ENCODE data around the gene MGAT5. TPM values are rescaled to one million over a fixed set of nuclear protein-coding genes. Genes with fewer than 3 reads are reported as not detected.

MGAT5 gene
- total and polyA plus RNA-seq, 2 donors from 2014 or later = 14.3 to 40.9 TPM

DNA sequence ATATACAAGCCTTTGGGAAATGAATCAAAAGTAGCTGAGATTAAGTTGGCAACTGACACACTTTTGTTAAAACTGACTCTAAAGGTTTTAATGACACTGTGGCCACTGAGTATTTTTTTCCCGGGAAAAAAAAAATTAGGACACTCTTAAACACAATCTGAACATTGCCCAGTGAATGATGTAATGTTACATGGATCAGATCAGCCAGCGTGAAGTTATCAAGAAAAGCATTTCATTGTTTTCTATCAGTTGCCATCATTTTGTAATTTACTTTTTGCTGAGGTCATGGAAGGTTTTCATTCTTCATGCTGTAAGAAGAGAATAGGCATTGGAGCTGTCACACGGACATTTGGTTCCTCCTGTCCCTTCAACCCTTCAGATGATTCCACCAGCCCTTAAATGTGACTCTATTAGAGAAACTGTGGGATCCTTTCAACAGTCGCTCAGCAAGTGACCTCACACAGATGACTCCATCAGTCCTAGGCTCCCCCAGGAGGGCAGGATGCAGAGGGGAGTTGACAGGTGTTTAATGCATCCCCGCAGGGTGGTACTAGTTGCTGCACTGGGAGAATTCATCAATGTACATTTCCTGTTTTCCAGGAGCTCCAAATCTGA lies 164.2 kb downstream of the MGAT5 start:
- Histone ChIP-seq H3K4me1 (ENCODE audit: control insufficient read depth in 2 of 3, insufficient read depth in 2 of 3, low read depth in 1 of 3, low read length in 3 of 3) (no peaks in the 10 kb centered on the region), H3K27ac (ENCODE audit: low read depth in 2 of 2, low read length in 2 of 2) (no peak overlapping the region), H3K4me3 (ENCODE audit: low read length in 3 of 3) (no peak overlapping the region), H3K36me3 (ENCODE audit: control insufficient read depth in 2 of 3, insufficient read depth in 3 of 3, low read length in 3 of 3) (peaks cover 0 to 1% (median 0%) of the 10 kb centered on the region in 3 donors), H3K9me3 (ENCODE audit: control insufficient read depth in 2 of 3, insufficient read depth in 1 of 3, low read length in 3 of 3) (no peaks in the 10 kb centered on the region), H3K27me3 (ENCODE audit: control insufficient read depth, insufficient read depth, low read length) (no peaks in the 10 kb centered on the region), H3K9ac (ENCODE audit: low read length in 3 of 3) (no peak overlapping the region)
- intact Hi-C loops (cut with DNase I) = loop anchor here (5.0 to 10.0 kb wide), 2 partner anchors 303 to 526 kb away; no protein-coding TSS in a partner anchor
- no peak for FAIRE-seq
- no peak for DNase-seq
- TF ChIP-seq, protein P1, sequence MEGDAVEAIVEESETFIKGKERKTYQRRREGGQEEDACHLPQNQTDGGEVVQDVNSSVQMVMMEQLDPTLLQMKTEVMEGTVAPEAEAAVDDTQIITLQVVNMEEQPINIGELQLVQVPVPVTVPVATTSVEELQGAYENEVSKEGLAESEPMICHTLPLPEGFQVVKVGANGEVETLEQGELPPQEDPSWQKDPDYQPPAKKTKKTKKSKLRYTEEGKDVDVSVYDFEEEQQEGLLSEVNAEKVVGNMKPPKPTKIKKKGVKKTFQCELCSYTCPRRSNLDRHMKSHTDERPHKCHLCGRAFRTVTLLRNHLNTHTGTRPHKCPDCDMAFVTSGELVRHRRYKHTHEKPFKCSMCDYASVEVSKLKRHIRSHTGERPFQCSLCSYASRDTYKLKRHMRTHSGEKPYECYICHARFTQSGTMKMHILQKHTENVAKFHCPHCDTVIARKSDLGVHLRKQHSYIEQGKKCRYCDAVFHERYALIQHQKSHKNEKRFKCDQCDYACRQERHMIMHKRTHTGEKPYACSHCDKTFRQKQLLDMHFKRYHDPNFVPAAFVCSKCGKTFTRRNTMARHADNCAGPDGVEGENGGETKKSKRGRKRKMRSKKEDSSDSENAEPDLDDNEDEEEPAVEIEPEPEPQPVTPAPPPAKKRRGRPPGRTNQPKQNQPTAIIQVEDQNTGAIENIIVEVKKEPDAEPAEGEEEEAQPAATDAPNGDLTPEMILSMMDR (IDR thresholded peaks at IDR 0.05; ENCODE audit: borderline replicate concordance, extremely low read depth, insufficient read depth) = no peak

DNA sequence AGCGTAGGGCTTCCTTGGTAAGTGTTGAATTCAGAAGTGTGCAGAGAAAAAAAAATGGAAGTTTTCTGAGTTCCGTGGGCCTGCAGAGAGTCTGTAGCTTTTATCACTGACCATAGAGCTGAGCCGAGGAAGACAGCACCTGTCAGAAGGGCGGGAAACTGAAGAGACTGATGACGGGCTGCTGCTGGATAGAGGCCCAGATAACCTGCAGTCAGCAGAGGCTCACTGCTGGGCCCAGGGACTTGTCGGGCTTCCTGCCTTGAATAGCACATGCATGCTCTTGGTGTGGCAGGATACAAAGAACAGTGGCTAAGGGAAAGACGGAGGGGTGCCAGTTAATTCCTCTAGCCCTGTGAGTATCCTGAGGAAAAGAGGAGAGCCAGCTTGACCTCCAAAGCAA lies 166.4 kb downstream of the MGAT5 start:
- H3K27me3 ChIP-seq (ENCODE audit: control insufficient read depth, insufficient read depth, low read length) = no peaks in the 10 kb centered on the region
- intact Hi-C loops (cut with DNase I) = no loop called here
- peaks cover 0 to 4% (median 0%) of the 10 kb centered on the region in 3 donors for H3K36me3 ChIP-seq (ENCODE audit: control insufficient read depth in 2 of 3, insufficient read depth in 3 of 3, low read length in 3 of 3)
- no peaks in the 10 kb centered on the region for H3K4me1 ChIP-seq (ENCODE audit: control insufficient read depth in 2 of 3, insufficient read depth in 2 of 3, low read depth in 1 of 3, low read length in 3 of 3)
- FAIRE-seq = no peak
- no peak overlapping the region for H3K4me3 ChIP-seq (ENCODE audit: low read length in 3 of 3)
- DNase-seq = no peak
- no peak overlapping the region for H3K9ac ChIP-seq (ENCODE audit: low read length in 3 of 3)
- H3K27ac ChIP-seq (ENCODE audit: low read depth in 2 of 2, low read length in 2 of 2) = no peak overlapping the region
- TF ChIP-seq, protein P1 (IDR thresholded peaks at IDR 0.05; ENCODE audit: borderline replicate concordance, extremely low read depth, insufficient read depth) = no peak
- H3K9me3 ChIP-seq (ENCODE audit: control insufficient read depth in 2 of 3, insufficient read depth in 1 of 3, low read length in 3 of 3) = no peaks in the 10 kb centered on the region

DNA sequence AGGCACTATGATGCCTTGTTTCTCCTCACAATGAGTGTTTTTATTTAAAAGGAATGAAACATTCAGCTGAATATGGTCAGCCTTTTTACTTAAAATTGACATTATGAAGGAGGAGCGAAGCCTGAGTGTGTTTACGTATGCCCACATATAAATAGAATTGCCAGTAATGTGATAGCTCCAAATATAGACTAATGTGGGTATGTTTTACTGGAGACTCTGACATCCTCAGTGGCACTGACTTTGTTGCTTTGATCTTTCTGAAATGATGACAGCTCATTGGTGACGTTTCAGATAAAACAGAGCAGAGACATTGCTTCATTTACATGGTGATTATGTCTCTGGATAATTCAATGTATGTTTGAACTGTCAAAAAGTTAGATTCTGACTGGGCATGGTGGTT lies 167.0 kb downstream of the MGAT5 start:
- no peak for FAIRE-seq
- intact Hi-C loops (cut with DNase I) = no loop called here
- DNase-seq = no peak

More for the DNA sequence above, 167.0 kb downstream of the MGAT5 start:
- H3K9me3 ChIP-seq (ENCODE audit: control insufficient read depth in 2 of 3, insufficient read depth in 1 of 3, low read length in 3 of 3) = no peaks in the 10 kb centered on the region
- H3K9ac ChIP-seq (ENCODE audit: low read length in 3 of 3) = no peak overlapping the region
- H3K27ac ChIP-seq (ENCODE audit: low read depth in 2 of 2, low read length in 2 of 2) = no peak overlapping the region
- no peak overlapping the region for H3K4me3 ChIP-seq (ENCODE audit: low read length in 3 of 3)
- H3K36me3 ChIP-seq (ENCODE audit: control insufficient read depth in 2 of 3, insufficient read depth in 3 of 3, low read length in 3 of 3) = peaks cover 0 to 4% (median 0%) of the 10 kb centered on the region in 3 donors
- TF ChIP-seq, protein P1 (IDR thresholded peaks at IDR 0.05; ENCODE audit: borderline replicate concordance, extremely low read depth, insufficient read depth) = no peak
- no peaks in the 10 kb centered on the region for H3K27me3 ChIP-seq (ENCODE audit: control insufficient read depth, insufficient read depth, low read length)
- H3K4me1 ChIP-seq (ENCODE audit: control insufficient read depth in 2 of 3, insufficient read depth in 2 of 3, low read depth in 1 of 3, low read length in 3 of 3) = no peaks in the 10 kb centered on the region
